HCT116 (cell line): ENCODE measurements around the gene EYA2. TPM values are rescaled to one million over a fixed set of nuclear protein-coding genes. Genes with fewer than 3 reads are reported as not detected.

ENCODE experiments used
- ATAC-seq: fragments of 200-7000 bp; cut with Tn5 transposase; 2 replicates; pipeline ENCODE4 v1.9.1; 2020; ENCODE audit warnings: mild to moderate bottlenecking, moderate library complexity
- BruUV-seq: library from RNA; stranded (reverse); fragments of 400-500 nt; replicated peaks from 2 replicates; lab custom pipeline; 2021; lab: Mats Ljungman, UMichigan
- CTCF ChIA-PET: fragments of 300-600 bp; sonication (Branson Sonifier 250); formaldehyde crosslinking; loops from one replicate; lab custom pipeline; 2021; ENCODE audit warnings: antibody characterized with exemption; lab: Charles Lee
- POLR2A ChIA-PET: fragments of 300-600, 350-600 bp; sonication (Branson Sonifier 250); formaldehyde crosslinking; loops from one replicate; lab custom pipeline; 2021; ENCODE audit warnings: antibody characterized with exemption; lab: Charles Lee
- RAD21 ChIA-PET, 2 experiments: fragments of 300-600 bp; sonication (Branson Sonifier 250); formaldehyde crosslinking; loops; one replicate each; lab custom pipeline; 2023; ENCODE audit warnings: low total read pairs in 2 of 2; ENCODE audit not compliant: uncharacterized antibody in 2 of 2, unreplicated experiment in 2 of 2, low non-redundant PET in 1 of 2; lab: Charles Lee
- DNase-seq: peaks from one replicate; pipeline ENCODE4 v3.0.0-alpha.2; 2010; ENCODE audit warnings: low read depth, low spot score
- H2AFZ ChIP-seq: fragments of 200-600 bp; shearing (Covaris generic), sonication (generic); 2 replicates; pipeline ENCODE4 v1.6.1; 2017; ENCODE audit warnings: low read depth, mixed run types, mixed read lengths, antibody characterized with exemption, low read length; ENCODE audit not compliant: poor library complexity, severe bottlenecking
- H3K27ac ChIP-seq: 2 replicates; pipeline ENCODE4 v1.5.1; 2012; ENCODE audit warnings: low read depth, low read length
- H3K27me3 ChIP-seq: fragments of 200-600 bp; sonication (generic); 2 replicates; pipeline ENCODE4 v1.6.1; 2016; ENCODE audit warnings: mixed run types, low read length, mixed read lengths; ENCODE audit not compliant: insufficient read depth
- H3K36me3 ChIP-seq, 2 experiments: fragments of 200-500 bp in 1 of 2; fragments of 200-600 bp in 1 of 2; sonication (Bioruptor generic) in 1 of 2; sonication (generic) in 1 of 2; 2 replicates each; pipeline versions ENCODE4 v1.5.1 to v1.6.1; 2014 to 2016; ENCODE audit warnings: low read length in 2 of 2, inconsistent platforms in 1 of 2, mixed read lengths in 1 of 2, mixed run types in 1 of 2; ENCODE audit not compliant: insufficient read depth in 2 of 2, control insufficient read depth in 1 of 2
- H3K4me1 ChIP-seq, 2 experiments: fragments of 200-600 bp in 1 of 2; sonication (generic) in 1 of 2; 2 replicates each; pipeline versions ENCODE4 v1.5.1 to v1.6.1; 2012 to 2017; ENCODE audit warnings: low read length in 2 of 2, inconsistent platforms in 1 of 2, mild to moderate bottlenecking in 1 of 2, mixed read lengths in 1 of 2, mixed run types in 1 of 2, moderate library complexity in 1 of 2; ENCODE audit not compliant: insufficient read depth in 2 of 2, control insufficient read depth in 1 of 2
- H3K4me2 ChIP-seq: fragments of 200-600 bp; sonication (generic); 2 replicates; pipeline ENCODE4 v1.6.1; 2017; ENCODE audit warnings: mixed run types, low read length, mixed read lengths
- H3K4me3 ChIP-seq, 2 experiments: fragments of 200-600 bp in 1 of 2; sonication (generic) in 1 of 2; replicated peaks in 1 of 2; 2 replicates each; pipeline ENCODE4 v1.5.1; 2011 to 2016; ENCODE audit warnings: low read length in 2 of 2, control low read depth in 1 of 2, low read depth in 1 of 2, mild to moderate bottlenecking in 1 of 2, mixed read lengths in 1 of 2, mixed run types in 1 of 2
- H3K79me2 ChIP-seq: fragments of 200-600 bp; sonication (generic); 2 replicates; pipeline ENCODE4 v1.6.1; 2017; ENCODE audit warnings: mild to moderate bottlenecking, mixed run types, low read length, moderate library complexity, mixed read lengths; ENCODE audit not compliant: insufficient read depth
- H3K9ac ChIP-seq: fragments of 200-600 bp; sonication (generic); 2 replicates; pipeline ENCODE4 v1.6.1; 2016; ENCODE audit warnings: low read length, mixed read lengths
- H3K9me2 ChIP-seq: fragments of 200-600 bp; sonication (generic), shearing (Covaris generic); 2 replicates; pipeline ENCODE4 v1.6.1; 2017; ENCODE audit warnings: mixed run types, mild to moderate bottlenecking, moderate library complexity; ENCODE audit not compliant: insufficient read depth
- H3K9me3 ChIP-seq, 2 experiments: fragments of 200-500 bp in 1 of 2; fragments of 200-600 bp in 1 of 2; sonication (Bioruptor generic) in 1 of 2; sonication (generic) in 1 of 2; 2 replicates each; pipeline ENCODE4 v1.6.1; 2014 to 2017; ENCODE audit warnings: low read length in 2 of 2, mixed read lengths in 2 of 2, inconsistent platforms in 1 of 2, low read depth in 1 of 2, mild to moderate bottlenecking in 1 of 2, mixed run types in 1 of 2, moderate library complexity in 1 of 2; ENCODE audit not compliant: control insufficient read depth in 1 of 2, insufficient read depth in 1 of 2
- H4K20me1 ChIP-seq: fragments of 200-600 bp; sonication (generic), shearing (Covaris generic); 2 replicates; pipeline ENCODE4 v1.6.1; 2017; ENCODE audit warnings: mixed run types, mild to moderate bottlenecking, moderate library complexity; ENCODE audit not compliant: insufficient read depth
- EGR1 ChIP-seq: IDR thresholded peaks from 2 replicates; pipeline ENCODE4 v1.6.1; 2012; ENCODE audit warnings: low read depth
- ELF1 ChIP-seq: IDR thresholded peaks from 2 replicates; pipeline ENCODE4 v1.6.1; 2012; ENCODE audit warnings: low read depth, borderline replicate concordance
- JUND ChIP-seq: IDR thresholded peaks from 2 replicates; pipeline ENCODE4 v1.6.1; 2012
- MAX ChIP-seq: IDR thresholded peaks from 2 replicates; pipeline ENCODE4 v1.6.1; 2012
- POLR2A ChIP-seq: IDR thresholded peaks from 2 replicates; pipeline ENCODE4 v1.7.0; 2011; ENCODE audit warnings: borderline replicate concordance; ENCODE audit not compliant: insufficient read depth, insufficient read length; ENCODE audit errors: extremely low read depth
- POLR2AphosphoS5 ChIP-seq: IDR thresholded peaks from 2 replicates; pipeline ENCODE4 v1.6.1; 2011; ENCODE audit warnings: mild to moderate bottlenecking, low read depth, low read length, moderate library complexity
- RAD21 ChIP-seq: IDR thresholded peaks from 2 replicates; pipeline ENCODE4 v1.6.1; 2012; ENCODE audit warnings: low read depth, mild to moderate bottlenecking
- SIN3A ChIP-seq: IDR thresholded peaks from 2 replicates; pipeline ENCODE4 v1.6.1; 2012; ENCODE audit warnings: low read depth
- SP1 ChIP-seq: IDR thresholded peaks from 2 replicates; pipeline ENCODE4 v1.6.1; 2012; ENCODE audit warnings: low read depth
- SRF ChIP-seq: IDR thresholded peaks from 2 replicates; pipeline ENCODE4 v1.6.1; 2012; ENCODE audit warnings: low read depth
- YY1 ChIP-seq: IDR thresholded peaks from 2 replicates; pipeline ENCODE4 v1.6.1; 2011; ENCODE audit warnings: low read length, low read depth, moderate library complexity, mild to moderate bottlenecking; ENCODE audit not compliant: insufficient replicate concordance; ENCODE audit errors: extremely low read depth
- ZFX ChIP-seq: fragments of 450-650 bp; IDR thresholded peaks from 2 replicates; pipeline ENCODE4 v1.6.1; 2017
- ZNF274 ChIP-seq: fragments of 200-500 bp; sonication (Bioruptor generic); IDR thresholded peaks from 2 replicates; pipeline ENCODE4 v1.6.1; 2014; ENCODE audit warnings: mild to moderate bottlenecking, low read depth, low read length, inconsistent platforms
- intact Hi-C: fragments of 100-400 bp; cut with micrococcal nuclease; formaldehyde crosslinking; loops from 2 replicates; pipeline ENCODE4 v1.10.0; 2022
- total RNA-seq: library from RNA; stranded (reverse); gene quantifications from one replicate; pipeline ENCODE4 v1.2.1, GENCODE V29; 2021; ENCODE audit not compliant: unreplicated experiment
- TF ChIP-seq, protein P1 (sequence below): IDR thresholded peaks from 2 replicates; pipeline ENCODE4 v1.6.1; 2011; ENCODE audit warnings: mild to moderate bottlenecking, low read length, moderate library complexity; ENCODE audit not compliant: insufficient replicate concordance; ENCODE audit errors: extremely low read depth
- TF ChIP-seq, protein P2 (sequence below): IDR thresholded peaks from 2 replicates; pipeline ENCODE4 v1.6.1; 2012; ENCODE audit warnings: low read depth

Gene EYA2
- total RNA-seq, 1 experiment from 2014 or later, result not detected

GRCh38 chr20:46895906-46896242 lies 1.2 kb downstream of the EYA2 start:
- Histone ChIP-seq H3K4me3 (no peak overlapping the region), H3K36me3 (no peaks in the 10 kb centered on the region), H3K9me3 (no peaks in the 10 kb centered on the region), H2AFZ (no peak overlapping the region), H3K9me2 (no peaks in the 10 kb centered on the region), H3K27me3 (peaks cover 18% of the 10 kb centered on the region; the same call in 1 of the 2 replicates), H3K4me2 (no peak overlapping the region), H3K27ac (no peak overlapping the region), H3K4me1 (no peaks in the 10 kb centered on the region), H3K9ac (no peak overlapping the region), H4K20me1 (no peaks in the 10 kb centered on the region), H3K79me2 (no peaks in the 10 kb centered on the region)
- no TSS peak for BruUV-seq
- POLR2A ChIA-PET, result no interaction called here
- RAD21 ChIA-PET, result no interaction called here
- TF ChIP-seq, protein P1, sequence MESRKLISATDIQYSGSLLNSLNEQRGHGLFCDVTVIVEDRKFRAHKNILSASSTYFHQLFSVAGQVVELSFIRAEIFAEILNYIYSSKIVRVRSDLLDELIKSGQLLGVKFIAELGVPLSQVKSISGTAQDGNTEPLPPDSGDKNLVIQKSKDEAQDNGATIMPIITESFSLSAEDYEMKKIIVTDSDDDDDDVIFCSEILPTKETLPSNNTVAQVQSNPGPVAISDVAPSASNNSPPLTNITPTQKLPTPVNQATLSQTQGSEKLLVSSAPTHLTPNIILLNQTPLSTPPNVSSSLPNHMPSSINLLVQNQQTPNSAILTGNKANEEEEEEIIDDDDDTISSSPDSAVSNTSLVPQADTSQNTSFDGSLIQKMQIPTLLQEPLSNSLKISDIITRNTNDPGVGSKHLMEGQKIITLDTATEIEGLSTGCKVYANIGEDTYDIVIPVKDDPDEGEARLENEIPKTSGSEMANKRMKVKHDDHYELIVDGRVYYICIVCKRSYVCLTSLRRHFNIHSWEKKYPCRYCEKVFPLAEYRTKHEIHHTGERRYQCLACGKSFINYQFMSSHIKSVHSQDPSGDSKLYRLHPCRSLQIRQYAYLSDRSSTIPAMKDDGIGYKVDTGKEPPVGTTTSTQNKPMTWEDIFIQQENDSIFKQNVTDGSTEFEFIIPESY, result no peak
- TF ChIP-seq YY1 (no peak), SIN3A (no peak), ELF1 (no peak), EGR1 (no peak), SRF (no peak), POLR2A (no peak), JUND (no peak), ZFX (no peak), MAX (no peak), RAD21 (no peak), ZNF274 (no peak), SP1 (no peak), POLR2AphosphoS5 (no peak)
- TF ChIP-seq, protein P2, sequence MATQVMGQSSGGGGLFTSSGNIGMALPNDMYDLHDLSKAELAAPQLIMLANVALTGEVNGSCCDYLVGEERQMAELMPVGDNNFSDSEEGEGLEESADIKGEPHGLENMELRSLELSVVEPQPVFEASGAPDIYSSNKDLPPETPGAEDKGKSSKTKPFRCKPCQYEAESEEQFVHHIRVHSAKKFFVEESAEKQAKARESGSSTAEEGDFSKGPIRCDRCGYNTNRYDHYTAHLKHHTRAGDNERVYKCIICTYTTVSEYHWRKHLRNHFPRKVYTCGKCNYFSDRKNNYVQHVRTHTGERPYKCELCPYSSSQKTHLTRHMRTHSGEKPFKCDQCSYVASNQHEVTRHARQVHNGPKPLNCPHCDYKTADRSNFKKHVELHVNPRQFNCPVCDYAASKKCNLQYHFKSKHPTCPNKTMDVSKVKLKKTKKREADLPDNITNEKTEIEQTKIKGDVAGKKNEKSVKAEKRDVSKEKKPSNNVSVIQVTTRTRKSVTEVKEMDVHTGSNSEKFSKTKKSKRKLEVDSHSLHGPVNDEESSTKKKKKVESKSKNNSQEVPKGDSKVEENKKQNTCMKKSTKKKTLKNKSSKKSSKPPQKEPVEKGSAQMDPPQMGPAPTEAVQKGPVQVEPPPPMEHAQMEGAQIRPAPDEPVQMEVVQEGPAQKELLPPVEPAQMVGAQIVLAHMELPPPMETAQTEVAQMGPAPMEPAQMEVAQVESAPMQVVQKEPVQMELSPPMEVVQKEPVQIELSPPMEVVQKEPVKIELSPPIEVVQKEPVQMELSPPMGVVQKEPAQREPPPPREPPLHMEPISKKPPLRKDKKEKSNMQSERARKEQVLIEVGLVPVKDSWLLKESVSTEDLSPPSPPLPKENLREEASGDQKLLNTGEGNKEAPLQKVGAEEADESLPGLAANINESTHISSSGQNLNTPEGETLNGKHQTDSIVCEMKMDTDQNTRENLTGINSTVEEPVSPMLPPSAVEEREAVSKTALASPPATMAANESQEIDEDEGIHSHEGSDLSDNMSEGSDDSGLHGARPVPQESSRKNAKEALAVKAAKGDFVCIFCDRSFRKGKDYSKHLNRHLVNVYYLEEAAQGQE, result no peak
- ATAC-seq (no peak), DNase-seq (no peak)
- CTCF ChIA-PET, result no interaction called here
- intact Hi-C loops, result no loop called here
